Naive thymus-derived CD8-positive, alpha-beta T cell (primary cell): ENCODE measurements around the gene ICE1. TPM values are rescaled to one million over a fixed set of nuclear protein-coding genes. Genes with fewer than 3 reads are reported as not detected.
A peak's percentile ranks its signal among the peaks of the same experiment; 100 is the strongest.
"Not testable (repeated sequence)": the region's sequence is repeated elsewhere in the genome, so short reads cannot be mapped to it uniquely, and the experiment has no call there.

Experiments
- ATAC-seq, 2 donors: fragments of 150-1000 bp; cut with Tn5 transposase in 1 of 2; sonication (Bioruptor Pico), chemical (Tn5 transposase) in 1 of 2; 1 replicate in 1 of 2; 2 replicates in 1 of 2; pipeline ENCODE4 v1.10.0; 2021; ENCODE audit warnings: mild to moderate bottlenecking in 2 of 2, moderate library complexity in 2 of 2
- POLR2A ChIA-PET: fragments of 350-600 bp; sonication (Branson Sonifier 250); formaldehyde crosslinking; loops from one replicate; lab custom pipeline; 2021; ENCODE audit warnings: antibody characterized with exemption; lab: Charles Lee
- DNase-seq, 10 donors: peaks; one replicate each; pipeline versions ENCODE4 v3.0.0 to v3.0.0-alpha.2; 2020 to 2022
- H3K27ac Mint-ChIP-seq, 10 donors: one replicate each; pipeline ENCODE4 v1.8.0; 2020 to 2022; ENCODE audit warnings: mild to moderate bottlenecking in 10 of 10, mixed read lengths in 10 of 10, moderate library complexity in 4 of 10, inconsistent platforms in 1 of 10
- H3K27me3 Mint-ChIP-seq, 5 donors: one replicate each; pipeline ENCODE4 v1.8.0; 2021 to 2022; ENCODE audit warnings: mixed read lengths in 5 of 5
- H3K36me3 Mint-ChIP-seq, 3 donors: one replicate each; pipeline ENCODE4 v1.8.0; 2020 to 2022; ENCODE audit warnings: mixed read lengths in 3 of 3, mild to moderate bottlenecking in 2 of 3, inconsistent platforms in 1 of 3
- H3K4me1 Mint-ChIP-seq, 4 donors: one replicate each; pipeline ENCODE4 v1.8.0; 2021 to 2022; ENCODE audit warnings: mixed read lengths in 4 of 4
- H3K4me3 Mint-ChIP-seq, 10 donors: one replicate each; pipeline ENCODE4 v1.8.0; 2020 to 2022; ENCODE audit warnings: mild to moderate bottlenecking in 10 of 10, mixed read lengths in 10 of 10, moderate library complexity in 6 of 10, inconsistent platforms in 1 of 10
- H3K9me3 Mint-ChIP-seq, 9 donors: one replicate each; pipeline ENCODE4 v1.8.0; 2020 to 2022; ENCODE audit warnings: mixed read lengths in 9 of 9, mild to moderate bottlenecking in 3 of 9, inconsistent platforms in 1 of 9, moderate library complexity in 1 of 9
- polyA plus RNA-seq, 3 donors: library from polyadenylated mRNA; unstranded; fragments of 300-500 nt; fragmentation: Illumina TruSeq; gene quantifications; one replicate each; pipeline ENCODE4 v1.2.3, GENCODE V29; 2021
- total RNA-seq, 8 experiments: library from RNA in 2 of 8; stranded (reverse) in 2 of 8; gene quantifications; one replicate each; pipeline ENCODE4 v1.2.3 and lab custom pipeline; 2021 to 2026

Gene ICE1
- total and polyA plus RNA-seq, 5 experiments from 2014 or later: 16.1 to 53.3 (median 18.8) TPM

GRCh38 chr5:5464036-5464715 lies 41.7 kb downstream of the ICE1 start:
- Mint-ChIP-seq H3K4me1 (peaks cover 0 to 8% (median under 1%) of the 10 kb centered on the region in 4 donors), H3K9me3 (no peaks in the 10 kb centered on the region), H3K27me3 (no peaks in the 10 kb centered on the region), H3K27ac (peak overlapping the region in 3 of 10 donors; percentile 41 to 59 (median 46)), H3K4me3 (peak overlapping the region in 1 of 10 donors; percentile 28), H3K36me3 (peaks cover 19 to 90% (median 57%) of the 10 kb centered on the region in 3 donors)
- POLR2A ChIA-PET: no interaction called here
- DNase-seq (no peak), ATAC-seq (no peak)

GRCh38 chr5:5466227-5466626 lies 43.8 kb downstream of the ICE1 start:
- Mint-ChIP-seq H3K36me3 (peaks cover 4 to 78% (median 42%) of the 10 kb centered on the region in 3 donors), H3K27me3 (no peaks in the 10 kb centered on the region), H3K4me3 (no peak overlapping the region), H3K27ac (no peak overlapping the region), H3K4me1 (peaks cover 0 to 6% (median under 1%) of the 10 kb centered on the region in 4 donors), H3K9me3 (no peaks in the 10 kb centered on the region)
- ATAC-seq (no peak), DNase-seq (no peak)
- POLR2A ChIA-PET: no interaction called here

GRCh38 chr5:5467737-5468136 lies 45.3 kb downstream of the ICE1 start:
- POLR2A ChIA-PET: no interaction called here
- peaks cover 0 to 6% (median under 1%) of the 10 kb centered on the region in 4 donors for H3K4me1 Mint-ChIP-seq
- peaks cover 0 to 63% (median 31%) of the 10 kb centered on the region in 3 donors for H3K36me3 Mint-ChIP-seq
- H3K27ac Mint-ChIP-seq: no peak overlapping the region
- H3K9me3 Mint-ChIP-seq: no peaks in the 10 kb centered on the region
- no peak overlapping the region for H3K4me3 Mint-ChIP-seq
- no peak for DNase-seq
- ATAC-seq: no peak
- no peaks in the 10 kb centered on the region for H3K27me3 Mint-ChIP-seq

GRCh38 chr5:5470933-5471332 lies 48.5 kb downstream of the ICE1 start:
- peak overlapping the region in 4 of 10 donors; percentile 2 to 73 (median 21) for H3K27ac Mint-ChIP-seq
- POLR2A ChIA-PET: no interaction called here
- H3K36me3 Mint-ChIP-seq: peaks cover 10 to 62% (median 35%) of the 10 kb centered on the region in 3 donors
- no peak for ATAC-seq
- H3K9me3 Mint-ChIP-seq: no peaks in the 10 kb centered on the region
- H3K4me3 Mint-ChIP-seq: no peak overlapping the region
- no peaks in the 10 kb centered on the region for H3K4me1 Mint-ChIP-seq
- H3K27me3 Mint-ChIP-seq: no peaks in the 10 kb centered on the region
- DNase-seq: no peak

- POLR2A ChIA-PET: no interaction called here
- Mint-ChIP-seq H3K27ac (no peak overlapping the region), H3K27me3 (no peaks in the 10 kb centered on the region), H3K4me3 (no peak overlapping the region), H3K36me3 (peaks cover 19 to 60% (median 40%) of the 10 kb centered on the region in 3 donors), H3K9me3 (no peaks in the 10 kb centered on the region), H3K4me1 (no peaks in the 10 kb centered on the region)
- no peak for ATAC-seq
- no peak for DNase-seq
Measured at GRCh38 chr5:5473226-5473625, 50.7 kb downstream of the ICE1 start.

- peaks cover 0 to 3% (median 0%) of the 10 kb centered on the region in 9 donors for H3K9me3 Mint-ChIP-seq
- H3K27ac Mint-ChIP-seq: peak overlapping the region in 3 of 10 donors; percentile 47 to 56 (median 49)
- peaks cover 23 to 49% (median 46%) of the 10 kb centered on the region in 3 donors for H3K36me3 Mint-ChIP-seq
- H3K4me1 Mint-ChIP-seq: peaks cover 2 to 10% (median 8%) of the 10 kb centered on the region in 4 donors
- no peaks in the 10 kb centered on the region for H3K27me3 Mint-ChIP-seq
- POLR2A ChIA-PET: no interaction called here
- H3K4me3 Mint-ChIP-seq: no peak overlapping the region
- no peak for ATAC-seq
- DNase-seq: no peak
Measured at GRCh38 chr5:5474961-5475360, 52.5 kb downstream of the ICE1 start.

- POLR2A ChIA-PET: no interaction called here
- peak overlapping the region in 1 of 10 donors; percentile 27 for H3K27ac Mint-ChIP-seq
- no peak for ATAC-seq
- DNase-seq: no peak
- no peak overlapping the region for H3K4me3 Mint-ChIP-seq
- peaks cover 0 to 3% (median 0%) of the 10 kb centered on the region in 9 donors for H3K9me3 Mint-ChIP-seq
- H3K4me1 Mint-ChIP-seq: peaks cover 5 to 17% (median 16%) of the 10 kb centered on the region in 4 donors
- no peaks in the 10 kb centered on the region for H3K27me3 Mint-ChIP-seq
- peaks cover 23 to 48% (median 46%) of the 10 kb centered on the region in 3 donors for H3K36me3 Mint-ChIP-seq
Measured at GRCh38 chr5:5475975-5476374, 53.5 kb downstream of the ICE1 start.

- H3K9me3 Mint-ChIP-seq, DNase-seq, ATAC-seq, H3K27me3 Mint-ChIP-seq: not testable (repeated sequence)
- H3K36me3 Mint-ChIP-seq: peaks cover 23 to 45% (median 40%) of the 10 kb centered on the region in 3 donors
- peak overlapping the region; percentile 40 to 96 (median 75) for H3K27ac Mint-ChIP-seq
- H3K4me1 Mint-ChIP-seq: peaks cover 14 to 26% (median 25%) of the 10 kb centered on the region in 4 donors
- peak overlapping the region in 3 of 10 donors; percentile 3 to 45 (median 31) for H3K4me3 Mint-ChIP-seq
- POLR2A ChIA-PET: interaction anchor here (0.9 kb wide), 1 partner anchor 57 kb away, joined by 3 read pairs; the partner anchor contains the start of gene ICE1
Measured at GRCh38 chr5:5479578-5479977, 57.1 kb downstream of the ICE1 start.

GRCh38 chr5:5480481-5481111 lies 58.1 kb downstream of the ICE1 start:
- ATAC-seq (peak; percentile 25 to 51), DNase-seq (peak in 2 of 10 donors; percentile 18 to 21)
- peaks cover 17 to 45% (median 30%) of the 10 kb centered on the region in 3 donors for H3K36me3 Mint-ChIP-seq
- POLR2A ChIA-PET: interaction anchor here (0.9 to 1.3 kb wide), 3 partner anchors 11 to 58 kb away, joined by 3 read pairs; partner anchors contain the start of gene ICE1
- H3K4me1 Mint-ChIP-seq: peaks cover 14 to 26% (median 25%) of the 10 kb centered on the region in 4 donors
- no peaks in the 10 kb centered on the region for H3K27me3 Mint-ChIP-seq
- H3K4me3 Mint-ChIP-seq: peak overlapping the region; percentile 31 to 74 (median 60)
- H3K9me3 Mint-ChIP-seq: peaks cover 0 to 3% (median 0%) of the 10 kb centered on the region in 9 donors
- peak overlapping the region; percentile 69 to 96 (median 88) for H3K27ac Mint-ChIP-seq

- Mint-ChIP-seq H3K36me3 (peaks cover 11 to 42% (median 24%) of the 10 kb centered on the region in 3 donors), H3K27me3 (no peaks in the 10 kb centered on the region), H3K27ac (peak overlapping the region; percentile 36 to 96 (median 87)), H3K9me3 (peaks cover 0 to 3% (median 0%) of the 10 kb centered on the region in 9 donors), H3K4me3 (peak overlapping the region; percentile 7 to 74 (median 60)), H3K4me1 (peaks cover 14 to 29% (median 26%) of the 10 kb centered on the region in 4 donors)
- DNase-seq: peak in 5 of 10 donors; percentile 30 to 63 (median 48)
- POLR2A ChIA-PET: interaction anchor here (1.2 to 1.3 kb wide), 2 partner anchors 10 to 59 kb away, joined by 3 read pairs; partner anchors contain the start of gene ICE1
- ATAC-seq: peak; percentile 84 to 99
Measured at GRCh38 chr5:5481206-5481605, 58.7 kb downstream of the ICE1 start.

- H3K36me3 Mint-ChIP-seq: peaks cover 8 to 39% (median 20%) of the 10 kb centered on the region in 3 donors
Measured at GRCh38 chr5:5481633-5482032, 59.2 kb downstream of the ICE1 start.

GRCh38 chr5:5483350-5483749 lies 60.9 kb downstream of the ICE1 start:
- Mint-ChIP-seq H3K4me1 (peaks cover 14 to 29% (median 26%) of the 10 kb centered on the region in 4 donors), H3K36me3 (peaks cover 3 to 39% (median 6%) of the 10 kb centered on the region in 3 donors), H3K27me3 (no peaks in the 10 kb centered on the region), H3K9me3 (peaks cover 0 to 3% (median 0%) of the 10 kb centered on the region in 9 donors), H3K4me3 (no peak overlapping the region), H3K27ac (peak overlapping the region in 7 of 10 donors; percentile 8 to 82 (median 62))
- ATAC-seq (no peak), DNase-seq (no peak)
- POLR2A ChIA-PET: no interaction called here

More at GRCh38 chr5:5481633-5482032, 59.2 kb downstream of the ICE1 start:
- Mint-ChIP-seq H3K27me3 (no peaks in the 10 kb centered on the region), H3K27ac (peak overlapping the region; percentile 36 to 96 (median 87)), H3K9me3 (peaks cover 0 to 3% (median 0%) of the 10 kb centered on the region in 9 donors), H3K4me1 (peaks cover 14 to 29% (median 26%) of the 10 kb centered on the region in 4 donors), H3K4me3 (peak overlapping the region in 9 of 10 donors; percentile 7 to 74 (median 59))
- ATAC-seq: peak in 1 of 2 donors; percentile 29
- DNase-seq: no peak
- POLR2A ChIA-PET: interaction anchor here (1.2 to 1.3 kb wide), 2 partner anchors 10 to 59 kb away, joined by 3 read pairs; partner anchors contain the start of gene ICE1
